HepG2 (cell line): ENCODE measurements around the gene BRD2. TPM values are rescaled to one million over a fixed set of nuclear protein-coding genes. Genes with fewer than 3 reads are reported as not detected.

Experiments used
- ATF6 ChIP-seq: sonication (generic); formaldehyde crosslinking; conservative IDR thresholded peaks from 2 replicates; pipeline ENCODE4 v1.4.0; 2020; ENCODE audit warnings: missing genetic modification reagents
- BHLHE40 ChIP-seq: IDR thresholded peaks from 2 replicates; pipeline ENCODE4 v1.6.1; 2011; ENCODE audit warnings: low read length, improper control_type of control experiment
- CREB1 ChIP-seq, 2 experiments: fragments of 450-650 bp in 1 of 2; IDR thresholded peaks; 2 replicates each; pipeline ENCODE4 v1.6.1; 2016 to 2017; ENCODE audit warnings: control low read depth in 1 of 2, mild to moderate bottlenecking in 1 of 2, missing compliant biosample characterization in 1 of 2, missing genetic modification characterization in 1 of 2
- GABPB1 ChIP-seq: IDR thresholded peaks from 2 replicates; pipeline ENCODE4 v1.6.1; 2016; ENCODE audit warnings: mild to moderate bottlenecking, missing genetic modification reagents, moderate library complexity, missing compliant biosample characterization
- HNRNPL ChIP-seq: fragments of 200-400 bp; formaldehyde crosslinking; IDR thresholded peaks from 2 replicates; pipeline ENCODE4 v1.6.1; 2017; ENCODE audit warnings: mild to moderate bottlenecking, low read depth, low read length
- ISL2 ChIP-seq: sonication (generic); formaldehyde crosslinking; IDR thresholded peaks from 2 replicates; pipeline ENCODE4 v1.5.0; 2020; ENCODE audit warnings: missing genetic modification reagents
- KDM5A ChIP-seq: fragments of 200-600 bp; sonication (generic); IDR thresholded peaks from 2 replicates; pipeline ENCODE4 v1.7.0; 2018; ENCODE audit warnings: antibody characterized with exemption, mild to moderate bottlenecking, low read length, borderline replicate concordance
- NFE2L2 ChIP-seq: fragments of 150-350 bp; IDR thresholded peaks from 2 replicates; pipeline ENCODE4 v1.6.1; 2014; ENCODE audit warnings: low read length
- PHF21A ChIP-seq: sonication (generic); formaldehyde crosslinking; IDR thresholded peaks from 2 replicates; pipeline ENCODE4 v1.5.0; 2020; ENCODE audit warnings: mild to moderate bottlenecking, missing genetic modification reagents
- ZBTB49 ChIP-seq: sonication (generic); formaldehyde crosslinking; IDR thresholded peaks from 2 replicates; pipeline ENCODE4 v1.4.0; 2020; ENCODE audit warnings: missing genetic modification reagents, borderline replicate concordance
- ZFP1 ChIP-seq: IDR thresholded peaks from 2 replicates; pipeline ENCODE4 v1.6.1; 2016
- ZNF260 ChIP-seq: sonication (generic); formaldehyde crosslinking; IDR thresholded peaks from 2 replicates; pipeline ENCODE4 v1.4.0; 2020; ENCODE audit warnings: missing genetic modification reagents, low read depth, mild to moderate bottlenecking, borderline replicate concordance
- ZNF263 ChIP-seq: sonication (generic); formaldehyde crosslinking; IDR thresholded peaks from 2 replicates; pipeline ENCODE4 v1.4.0; 2020; ENCODE audit warnings: missing genetic modification reagents
- ZNF280D ChIP-seq: sonication (generic); formaldehyde crosslinking; IDR thresholded peaks from 2 replicates; pipeline ENCODE4 v1.5.1; 2020; ENCODE audit warnings: mild to moderate bottlenecking, missing genetic modification reagents
- ZNF501 ChIP-seq: sonication (generic); formaldehyde crosslinking; IDR thresholded peaks from 2 replicates; pipeline ENCODE4 v1.5.1; 2020; ENCODE audit warnings: mild to moderate bottlenecking, moderate library complexity, missing genetic modification reagents
- ZNF629 ChIP-seq: sonication (generic); formaldehyde crosslinking; conservative IDR thresholded peaks from 2 replicates; pipeline ENCODE4 v1.5.0; 2020; ENCODE audit warnings: missing genetic modification reagents
- ZNF792 ChIP-seq: IDR thresholded peaks from 2 replicates; pipeline ENCODE4 v1.6.1; 2016
- ZSCAN22 ChIP-seq: sonication (generic); formaldehyde crosslinking; IDR thresholded peaks from 2 replicates; pipeline ENCODE4 v1.4.0; 2020; ENCODE audit warnings: mild to moderate bottlenecking, missing genetic modification reagents
- polyA plus RNA-seq, 8 experiments: library from polyadenylated mRNA; depleted of rRNA in 3 of 8; stranded (reverse) in 7 of 8; unstranded in 1 of 8; fragments of >200 nt; fragmentation: Illumina TruSeq in 4 of 8; extraction: Trizol in 4 of 8; gene quantifications; 2 replicates each; pipeline versions ENCODE4 v1.2.1 to v1.2.3, GENCODE V29; 2011 to 2016; ENCODE audit warnings: low read depth in 4 of 8, missing spikeins in 1 of 8, mixed read lengths in 1 of 8; ENCODE audit not compliant: insufficient read depth in 1 of 8
- total RNA-seq, 5 experiments: library from RNA; depleted of rRNA; stranded (reverse); fragments of >200 nt; fragmentation: Illumina TruSeq; extraction: Trizol; gene quantifications; 2 replicates each; pipeline ENCODE4 v1.2.3, GENCODE V29; 2016; ENCODE audit warnings: low read depth in 1 of 5
- TF ChIP-seq, protein P1 (sequence below): sonication (generic); formaldehyde crosslinking; IDR thresholded peaks from 2 replicates; pipeline ENCODE4 v1.8.0; 2023; ENCODE audit warnings: mild to moderate bottlenecking, missing genetic modification reagents
- TF ChIP-seq, protein P2 (sequence below): sonication (generic); formaldehyde crosslinking; IDR thresholded peaks from 2 replicates; pipeline ENCODE4 v1.4.0; 2020; ENCODE audit warnings: missing genetic modification reagents, borderline replicate concordance

BRD2 gene
- total and polyA plus RNA-seq, 2 of the 13 experiments (the other 11 are each of a cell fraction or from before 2014, with no cell fraction given), result 143 to 202 TPM

GRCh38 chr6:32940656-32941213 lies 27.7 kb upstream of the BRD2 start, which contains the start of gene HLA-DMB (continued):
- TF ChIP-seq PHF21A (CRISPR knock-in tag), result no peak
- no peak for TF ChIP-seq ATF6 (CRISPR knock-in tag)
- TF ChIP-seq, protein P1, sequence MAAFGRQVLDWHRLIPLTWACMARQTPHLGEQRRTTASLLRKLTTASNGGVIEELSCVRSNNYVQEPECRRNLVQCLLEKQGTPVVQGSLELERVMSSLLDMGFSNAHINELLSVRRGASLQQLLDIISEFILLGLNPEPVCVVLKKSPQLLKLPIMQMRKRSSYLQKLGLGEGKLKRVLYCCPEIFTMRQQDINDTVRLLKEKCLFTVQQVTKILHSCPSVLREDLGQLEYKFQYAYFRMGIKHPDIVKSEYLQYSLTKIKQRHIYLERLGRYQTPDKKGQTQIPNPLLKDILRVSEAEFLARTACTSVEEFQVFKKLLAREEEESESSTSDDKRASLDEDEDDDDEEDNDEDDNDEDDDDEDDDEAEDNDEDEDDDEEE (CRISPR knock-in tag), result no peak
- no peak for TF ChIP-seq ZBTB49 (CRISPR knock-in tag)
- no peak for TF ChIP-seq ZNF792 (CRISPR knock-in tag)
- no peak for TF ChIP-seq ZNF501
- TF ChIP-seq ISL2, result no peak
- TF ChIP-seq CREB1 (IDR thresholded peaks at IDR 0.05), result peak; percentile 86
- TF ChIP-seq CREB1 (CRISPR knock-in tag; IDR thresholded peaks at IDR 0.05), result peak; percentile 96
- no peak for TF ChIP-seq KDM5A
- no peak for TF ChIP-seq ZNF280D (CRISPR knock-in tag)
- TF ChIP-seq, protein P2, sequence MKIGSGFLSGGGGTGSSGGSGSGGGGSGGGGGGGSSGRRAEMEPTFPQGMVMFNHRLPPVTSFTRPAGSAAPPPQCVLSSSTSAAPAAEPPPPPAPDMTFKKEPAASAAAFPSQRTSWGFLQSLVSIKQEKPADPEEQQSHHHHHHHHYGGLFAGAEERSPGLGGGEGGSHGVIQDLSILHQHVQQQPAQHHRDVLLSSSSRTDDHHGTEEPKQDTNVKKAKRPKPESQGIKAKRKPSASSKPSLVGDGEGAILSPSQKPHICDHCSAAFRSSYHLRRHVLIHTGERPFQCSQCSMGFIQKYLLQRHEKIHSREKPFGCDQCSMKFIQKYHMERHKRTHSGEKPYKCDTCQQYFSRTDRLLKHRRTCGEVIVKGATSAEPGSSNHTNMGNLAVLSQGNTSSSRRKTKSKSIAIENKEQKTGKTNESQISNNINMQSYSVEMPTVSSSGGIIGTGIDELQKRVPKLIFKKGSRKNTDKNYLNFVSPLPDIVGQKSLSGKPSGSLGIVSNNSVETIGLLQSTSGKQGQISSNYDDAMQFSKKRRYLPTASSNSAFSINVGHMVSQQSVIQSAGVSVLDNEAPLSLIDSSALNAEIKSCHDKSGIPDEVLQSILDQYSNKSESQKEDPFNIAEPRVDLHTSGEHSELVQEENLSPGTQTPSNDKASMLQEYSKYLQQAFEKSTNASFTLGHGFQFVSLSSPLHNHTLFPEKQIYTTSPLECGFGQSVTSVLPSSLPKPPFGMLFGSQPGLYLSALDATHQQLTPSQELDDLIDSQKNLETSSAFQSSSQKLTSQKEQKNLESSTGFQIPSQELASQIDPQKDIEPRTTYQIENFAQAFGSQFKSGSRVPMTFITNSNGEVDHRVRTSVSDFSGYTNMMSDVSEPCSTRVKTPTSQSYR (CRISPR knock-in tag), result no peak
- no peak for TF ChIP-seq ZNF629 (CRISPR knock-in tag)
- TF ChIP-seq BHLHE40, result 0 out of 2 replicates have a peak, but pooled peaks have one; percentile 52
- TF ChIP-seq NFE2L2, result no peak
- TF ChIP-seq HNRNPL, result no peak
- no peak for TF ChIP-seq ZFP1 (CRISPR knock-in tag)
- no peak for TF ChIP-seq ZSCAN22 (CRISPR knock-in tag)
- no peak for TF ChIP-seq GABPB1 (CRISPR knock-in tag)
- TF ChIP-seq ZNF263 (CRISPR knock-in tag), result no peak
- TF ChIP-seq ZNF260 (CRISPR knock-in tag), result no peak
